Dendritic cell treated with granulocyte-macrophage colony-stimulating factor and Interleukin-4, amounts not matched to agents 40 ng/mL and 50 ng/mL, for 4 days (primary cell): Measurements from ENCODE around the gene ENG.
A peak's percentile ranks its signal among the peaks of the same experiment; 100 is the strongest.

Experiments used
- H3K27ac Mint-ChIP-seq: one replicate; pipeline ENCODE4 v1.8.0; 2022; ENCODE audit warnings: mild to moderate bottlenecking, mixed read lengths
- H3K27me3 Mint-ChIP-seq: one replicate; pipeline ENCODE4 v1.8.0; 2022; ENCODE audit warnings: mild to moderate bottlenecking, mixed read lengths
- H3K36me3 Mint-ChIP-seq: one replicate; pipeline ENCODE4 v1.8.0; 2022; ENCODE audit warnings: low read depth, mixed read lengths
- H3K4me1 Mint-ChIP-seq: one replicate; pipeline ENCODE4 v1.8.0; 2022; ENCODE audit warnings: low read depth, mixed read lengths
- H3K4me3 Mint-ChIP-seq: one replicate; pipeline ENCODE4 v1.8.0; 2022; ENCODE audit warnings: mild to moderate bottlenecking, moderate library complexity, mixed read lengths
- H3K9me3 Mint-ChIP-seq: one replicate; pipeline ENCODE4 v1.8.0; 2022; ENCODE audit warnings: mixed read lengths
- intact Hi-C: fragments of 100-400 bp; cut with micrococcal nuclease; formaldehyde crosslinking; loops from one replicate; pipeline ENCODE4 v1.15.0; 2022

Gene ENG

GRCh38 chr9:127814619-127815511 lies 39.6 kb downstream of the ENG start:
- no peaks in the 10 kb centered on the region for H3K27me3 Mint-ChIP-seq
- H3K4me3 Mint-ChIP-seq, result no peak overlapping the region
- intact Hi-C loops, result no loop called here
- peak overlapping the region; percentile 50 for H3K27ac Mint-ChIP-seq
- H3K9me3 Mint-ChIP-seq, result no peaks in the 10 kb centered on the region
- peaks cover 96% of the 10 kb centered on the region for H3K36me3 Mint-ChIP-seq
- peaks cover 9% of the 10 kb centered on the region for H3K4me1 Mint-ChIP-seq

- Mint-ChIP-seq H3K27me3 (no peaks in the 10 kb centered on the region), H3K4me3 (no peak overlapping the region), H3K27ac (peak overlapping the region; percentile 37), H3K36me3 (peaks cover 96% of the 10 kb centered on the region), H3K4me1 (peaks cover 14% of the 10 kb centered on the region), H3K9me3 (no peaks in the 10 kb centered on the region)
- intact Hi-C loops, result no loop called here
Measured at GRCh38 chr9:127813686-127814226, 40.7 kb downstream of the ENG start.

GRCh38 chr9:127812936-127813675 lies 41.4 kb downstream of the ENG start:
- H3K4me3 Mint-ChIP-seq, result no peak overlapping the region
- peaks cover 96% of the 10 kb centered on the region for H3K36me3 Mint-ChIP-seq
- H3K9me3 Mint-ChIP-seq, result no peaks in the 10 kb centered on the region
- peak overlapping the region; percentile 37 for H3K27ac Mint-ChIP-seq
- intact Hi-C loops, result no loop called here
- peaks cover 9% of the 10 kb centered on the region for H3K4me1 Mint-ChIP-seq
- H3K27me3 Mint-ChIP-seq, result no peaks in the 10 kb centered on the region

- Mint-ChIP-seq H3K4me1 (peaks cover 5% of the 10 kb centered on the region), H3K36me3 (peaks cover 96% of the 10 kb centered on the region), H3K4me3 (no peak overlapping the region), H3K9me3 (no peaks in the 10 kb centered on the region), H3K27me3 (no peaks in the 10 kb centered on the region), H3K27ac (no peak overlapping the region)
- intact Hi-C loops, result no loop called here
Measured at GRCh38 chr9:127812011-127812410, 42.4 kb downstream of the ENG start.

- Mint-ChIP-seq H3K27me3 (no peaks in the 10 kb centered on the region), H3K9me3 (no peaks in the 10 kb centered on the region)
Measured at GRCh38 chr9:127810378-127811187, 43.9 kb downstream of the ENG start.

GRCh38 chr9:127809540-127810377 lies 44.7 kb downstream of the ENG start:
- H3K27me3 Mint-ChIP-seq, result no peaks in the 10 kb centered on the region
- peaks cover 9% of the 10 kb centered on the region for H3K4me1 Mint-ChIP-seq
- H3K27ac Mint-ChIP-seq, result no peak overlapping the region
- H3K4me3 Mint-ChIP-seq, result no peak overlapping the region
- H3K9me3 Mint-ChIP-seq, result no peaks in the 10 kb centered on the region
- peaks cover 93% of the 10 kb centered on the region for H3K36me3 Mint-ChIP-seq
- intact Hi-C loops, result no loop called here

More at GRCh38 chr9:127810378-127811187, 43.9 kb downstream of the ENG start:
- no peak overlapping the region for H3K4me3 Mint-ChIP-seq
- H3K4me1 Mint-ChIP-seq, result peaks cover 9% of the 10 kb centered on the region
- H3K27ac Mint-ChIP-seq, result no peak overlapping the region
- peaks cover 96% of the 10 kb centered on the region for H3K36me3 Mint-ChIP-seq
- intact Hi-C loops, result no loop called here

GRCh38 chr9:127809002-127809539 lies 45.4 kb downstream of the ENG start:
- H3K4me3 Mint-ChIP-seq, result no peak overlapping the region
- intact Hi-C loops, result no loop called here
- peaks cover 93% of the 10 kb centered on the region for H3K36me3 Mint-ChIP-seq
- H3K4me1 Mint-ChIP-seq, result peaks cover 16% of the 10 kb centered on the region
- no peak overlapping the region for H3K27ac Mint-ChIP-seq
- no peaks in the 10 kb centered on the region for H3K9me3 Mint-ChIP-seq
- H3K27me3 Mint-ChIP-seq, result no peaks in the 10 kb centered on the region

GRCh38 chr9:127808347-127809001 lies 46.0 kb downstream of the ENG start:
- intact Hi-C loops, result no loop called here
- Mint-ChIP-seq H3K27ac (no peak overlapping the region), H3K4me3 (no peak overlapping the region), H3K9me3 (no peaks in the 10 kb centered on the region), H3K36me3 (peaks cover 89% of the 10 kb centered on the region), H3K4me1 (peaks cover 22% of the 10 kb centered on the region), H3K27me3 (no peaks in the 10 kb centered on the region)

- intact Hi-C loops, result no loop called here
- Mint-ChIP-seq H3K4me3 (no peak overlapping the region), H3K27ac (no peak overlapping the region), H3K27me3 (no peaks in the 10 kb centered on the region), H3K9me3 (no peaks in the 10 kb centered on the region), H3K36me3 (peaks cover 80% of the 10 kb centered on the region), H3K4me1 (peaks cover 33% of the 10 kb centered on the region)
Measured at GRCh38 chr9:127806871-127807270, 47.6 kb downstream of the ENG start.

GRCh38 chr9:127805620-127806019 lies 48.8 kb downstream of the ENG start:
- Mint-ChIP-seq H3K4me3 (no peak overlapping the region), H3K27ac (no peak overlapping the region), H3K27me3 (no peaks in the 10 kb centered on the region), H3K9me3 (no peaks in the 10 kb centered on the region), H3K4me1 (peaks cover 42% of the 10 kb centered on the region), H3K36me3 (peaks cover 71% of the 10 kb centered on the region)
- intact Hi-C loops, result no loop called here

GRCh38 chr9:127803507-127804352 lies 50.7 kb downstream of the ENG start:
- no peaks in the 10 kb centered on the region for H3K9me3 Mint-ChIP-seq

More at GRCh38 chr9:127803507-127804352, 50.7 kb downstream of the ENG start:
- Mint-ChIP-seq H3K36me3 (peaks cover 52% of the 10 kb centered on the region), H3K27ac (peak overlapping the region; percentile 93), H3K4me1 (peaks cover 41% of the 10 kb centered on the region), H3K4me3 (peak overlapping the region; percentile 83), H3K27me3 (no peaks in the 10 kb centered on the region)
- intact Hi-C loops, result loop anchor here (2.0 kb wide), 1 partner anchor 17 kb away; the partner anchor contains the start of gene CDK9
